IPS DF 4.7 (cell line): ENCODE results near the gene SEMA3A.

ENCODE experiments used
- DNase-seq: peaks from one replicate; pipeline ENCODE4 v3.0.0-alpha.2; 2013; ENCODE audit warnings: low spot score; ENCODE audit errors: extremely low read depth

The SEMA3A gene

GRCh38 chr7:83936056-83936708 lies 258.4 kb downstream of the SEMA3A start:
- DNase-seq, result peak; percentile 51

GRCh38 chr7:83934118-83934734 lies 260.4 kb downstream of the SEMA3A start:
- no peak for DNase-seq

- no peak for DNase-seq
Observed at GRCh38 chr7:83931968-83932367, 262.6 kb downstream of the SEMA3A start.

GRCh38 chr7:83930262-83930661 lies 264.3 kb downstream of the SEMA3A start:
- DNase-seq, result no peak

GRCh38 chr7:83925860-83926259 lies 268.7 kb downstream of the SEMA3A start:
- no peak for DNase-seq

- DNase-seq, result no peak
Observed at GRCh38 chr7:83921941-83922607, 272.5 kb downstream of the SEMA3A start.

GRCh38 chr7:83921271-83921940 lies 273.2 kb downstream of the SEMA3A start:
- DNase-seq, result no peak

- DNase-seq, result no peak
Observed at GRCh38 chr7:83918142-83918541, 276.4 kb downstream of the SEMA3A start.

GRCh38 chr7:83913174-83913573 lies 281.4 kb downstream of the SEMA3A start:
- no peak for DNase-seq

GRCh38 chr7:83908526-83908925 lies 286.1 kb downstream of the SEMA3A start:
- no peak for DNase-seq
